ENCODE results near the gene CDX2. TPM values are rescaled to one million over a fixed set of nuclear protein-coding genes. Genes with fewer than 3 reads are reported as not detected.

Gene CDX2
- total RNA-seq, 1 experiment from 2014 or later, result 0.41 TPM

GRCh38 chr13:27920677-27921420, 48.3 kb downstream of the CDX2 start:
- no peak for DNase-seq (ENCODE audit: low spot score)
- in situ Hi-C loops (cut with HindIII; ENCODE audit: low sequenced_read_pairs), result no loop called here

GRCh38 chr13:27919934-27920676, 49.0 kb downstream of the CDX2 start, which contains the start of gene PDX1:
Gene PDX1, plus strand, starts transcription at chr13:27920000. Its CDS starts 139 bp downstream, at chr13:27920139.
- DNase-seq (ENCODE audit: low spot score), result no peak

GRCh38 chr13:27919659-27919933, 49.5 kb downstream of the CDX2 start:
- in situ Hi-C loops (cut with HindIII; ENCODE audit: low sequenced_read_pairs), result no loop called here
- no peak for DNase-seq (ENCODE audit: low spot score)

More at GRCh38 chr13:27919934-27920676, 49.0 kb downstream of the CDX2 start, which contains the start of gene PDX1:
- in situ Hi-C loops (cut with HindIII; ENCODE audit: low sequenced_read_pairs), result no loop called here

GRCh38 chr13:27918918-27919658, 50.0 kb downstream of the CDX2 start:
- no peak for DNase-seq (ENCODE audit: low spot score)
- in situ Hi-C loops (cut with HindIII; ENCODE audit: low sequenced_read_pairs), result no loop called here

- no peak for DNase-seq (ENCODE audit: low spot score)
- in situ Hi-C loops (cut with HindIII; ENCODE audit: low sequenced_read_pairs), result no loop called here
Measured at GRCh38 chr13:27918041-27918917, 50.8 kb downstream of the CDX2 start.

- DNase-seq (ENCODE audit: low spot score), result no peak
- in situ Hi-C loops (cut with HindIII; ENCODE audit: low sequenced_read_pairs), result no loop called here
Measured at GRCh38 chr13:27917121-27917947, 51.8 kb downstream of the CDX2 start.

GRCh38 chr13:27915301-27916207, 53.6 kb downstream of the CDX2 start:
- DNase-seq (ENCODE audit: low spot score), result no peak
- in situ Hi-C loops (cut with HindIII; ENCODE audit: low sequenced_read_pairs), result no loop called here

GRCh38 chr13:27913160-27913559, 56.0 kb downstream of the CDX2 start:
- in situ Hi-C loops (cut with HindIII; ENCODE audit: low sequenced_read_pairs), result no loop called here
- DNase-seq (ENCODE audit: low spot score), result no peak

- DNase-seq (ENCODE audit: low spot score), result no peak
- in situ Hi-C loops (cut with HindIII; ENCODE audit: low sequenced_read_pairs), result no loop called here
Measured at GRCh38 chr13:27911521-27911920, 57.6 kb downstream of the CDX2 start.

Other genes starting within 250 kb of the CDX2 start
- gene GSX1, start 176.8 kb downstream of the CDX2 start, total RNA-seq (2014; rRNA removed; shearing (Covaris generic)), result not detected in 2 replicates
- gene PDX1, start 49.3 kb downstream of the CDX2 start, total RNA-seq (2014; rRNA removed; shearing (Covaris generic)), result not detected in 2 replicates
- gene URAD, start 19.4 kb upstream of the CDX2 start, total RNA-seq (2014; rRNA removed; shearing (Covaris generic)), result not detected in 2 replicates
- 0.12 TPM in 1 of 2 replicates, not detected in the other for gene FLT3, start 131.3 kb upstream of the CDX2 start, total RNA-seq (2014; rRNA removed; shearing (Covaris generic))
- 11.4 and 21.3 TPM in 2 replicates for gene PAN3, start 169.2 kb upstream of the CDX2 start, total RNA-seq (2014; rRNA removed; shearing (Covaris generic))

Data from G401 (cell line).